K562 (cell line): ENCODE results near the gene SLC17A4. TPM values are rescaled to one million over a fixed set of nuclear protein-coding genes. Genes with fewer than 3 reads are reported as not detected.
A peak's percentile ranks its signal among the peaks of the same experiment; 100 is the strongest.

Experiments used
- ATAC-seq: fragments of 200-7000 bp; cut with Tn5 transposase; 3 replicates; pipeline ENCODE4 v1.9.1; 2020; ENCODE audit warnings: moderate library complexity
- BruUV-seq: library from RNA; stranded (reverse); fragments of 400-500 nt; replicated peaks from 2 replicates; lab custom pipeline; 2021; lab: Mats Ljungman, UMichigan
- CTCF ChIA-PET: fragments of 300-600 bp; formaldehyde crosslinking; extraction: SDS; loops from one replicate; lab custom pipeline; 2021; ENCODE audit warnings: low intra/inter-chr PET ratio; lab: Yijun Ruan, JAX
- POLR2A ChIA-PET: fragments of 300-600, 350-650 bp; sonication (Branson Sonifier 250); formaldehyde crosslinking; extraction: SDS; loops from one replicate; lab custom pipeline; 2021; ENCODE audit warnings: antibody characterized with exemption, inconsistent platforms; lab: Yijun Ruan, JAX
- DNase-seq, 4 experiments: peaks; one replicate each; pipeline versions ENCODE4 v3.0.0 to v3.0.0-alpha.2; 2011 to 2018; ENCODE audit warnings: low spot score in 3 of 4, mixed read lengths in 3 of 4; ENCODE audit errors: extremely low read depth in 1 of 4
- FAIRE-seq: peaks from 2 replicates; lab custom pipeline; 2011; peaks lifted over from hg19 to GRCh38; lab: Jason Lieb, UNC
- H2AFZ ChIP-seq: 2 replicates; pipeline ENCODE4 v1.6.0; 2011; ENCODE audit warnings: low read depth, low read length, control low read depth, inconsistent platforms
- H3K27ac ChIP-seq: fragments of 200-600 bp; 3 replicates; pipeline ENCODE4 v1.8.0; 2011; ENCODE audit warnings: low read depth, mild to moderate bottlenecking, control low read depth, inconsistent platforms, low read length, moderate library complexity, mixed read lengths; ENCODE audit errors: extremely low read depth
- H3K27me3 ChIP-seq, 2 experiments: fragments of 300-600 bp in 1 of 2; 2 replicates in 1 of 2; 3 replicates in 1 of 2; pipeline versions ENCODE4 v1.6.0 to v1.8.0; 2011; ENCODE audit warnings: inconsistent platforms in 2 of 2, low read length in 2 of 2, mild to moderate bottlenecking in 1 of 2, mixed read lengths in 1 of 2, moderate library complexity in 1 of 2; ENCODE audit not compliant: control insufficient read depth in 2 of 2, insufficient read depth in 2 of 2
- H3K36me3 ChIP-seq: fragments of 300-600 bp; 3 replicates; pipeline ENCODE4 v1.8.0; 2011; ENCODE audit warnings: mild to moderate bottlenecking, low read length, inconsistent platforms; ENCODE audit not compliant: control insufficient read depth, insufficient read depth
- H3K4me1 ChIP-seq, 2 experiments: fragments of 200-600 bp in 1 of 2; replicated peaks in 1 of 2; 2 replicates in 1 of 2; 3 replicates in 1 of 2; pipeline versions ENCODE4 v1.5.1 to v1.8.0; 2011; ENCODE audit warnings: inconsistent platforms in 2 of 2, low read length in 2 of 2, mild to moderate bottlenecking in 1 of 2, mixed read lengths in 1 of 2, moderate library complexity in 1 of 2; ENCODE audit not compliant: control insufficient read depth in 2 of 2, insufficient read depth in 2 of 2
- H3K4me2 ChIP-seq: 2 replicates; pipeline ENCODE4 v1.6.1; 2011; ENCODE audit warnings: low read length, control low read depth, inconsistent platforms, mixed read lengths; ENCODE audit not compliant: insufficient read depth
- H3K4me3 ChIP-seq: fragments of 200-600 bp; sonication (generic), shearing (Covaris generic); 2 replicates; pipeline ENCODE4 v1.5.1; 2016; ENCODE audit warnings: control low read depth, inconsistent platforms
- H3K79me2 ChIP-seq: fragments of 200-600 bp; 3 replicates; pipeline ENCODE4 v1.8.0; 2011; ENCODE audit warnings: low read length, inconsistent platforms; ENCODE audit not compliant: control insufficient read depth, insufficient read depth
- H3K9ac ChIP-seq, 2 experiments: 2 replicates each; pipeline versions ENCODE4 v1.6.0 to v1.6.1; 2011; ENCODE audit warnings: low read depth in 2 of 2, low read length in 2 of 2, control low read depth in 1 of 2, inconsistent platforms in 1 of 2, mild to moderate bottlenecking in 1 of 2, mixed read lengths in 1 of 2; ENCODE audit not compliant: insufficient read depth in 1 of 2
- H3K9me1 ChIP-seq: one replicate; pipeline ENCODE4 v1.6.0; 2011; ENCODE audit warnings: inconsistent platforms, mild to moderate bottlenecking, low read length, moderate library complexity; ENCODE audit not compliant: control insufficient read depth, insufficient read depth
- H3K9me3 ChIP-seq: replicated peaks from 2 replicates; pipeline ENCODE4 v1.5.1; 2011; ENCODE audit warnings: low read depth, low read length, inconsistent platforms; ENCODE audit not compliant: control insufficient read depth, insufficient read depth
- H4K20me1 ChIP-seq: replicated peaks from 2 replicates; pipeline ENCODE4 v1.6.1; 2011; ENCODE audit warnings: low read length, inconsistent platforms, mixed read lengths; ENCODE audit not compliant: control insufficient read depth, insufficient read depth
- CBFA2T3 ChIP-seq: fragments of 450-650 bp; IDR thresholded peaks from 2 replicates; pipeline ENCODE4 v1.6.1; 2017
- CHD2 ChIP-seq: IDR thresholded peaks from 2 replicates; pipeline ENCODE4 v1.6.1; 2011; ENCODE audit warnings: low read depth, low read length
- CREB1 ChIP-seq, 2 experiments: sonication (generic) in 1 of 2; formaldehyde crosslinking in 1 of 2; IDR thresholded peaks; 2 replicates each; pipeline versions ENCODE4 v1.6.1 to v1.8.0; 2012 to 2022; ENCODE audit warnings: inconsistent platforms in 1 of 2, mild to moderate bottlenecking in 1 of 2, missing genetic modification reagents in 1 of 2, moderate library complexity in 1 of 2
- FOXK1 ChIP-seq: sonication (generic); formaldehyde crosslinking; IDR thresholded peaks from 2 replicates; pipeline ENCODE4 v1.8.0; 2022; ENCODE audit warnings: missing genetic modification reagents, mild to moderate bottlenecking, borderline replicate concordance
- JUNB ChIP-seq: fragments of 450-650 bp; formaldehyde crosslinking; conservative IDR thresholded peaks from 2 replicates; pipeline ENCODE4 v1.4.0; 2020; ENCODE audit warnings: mild to moderate bottlenecking
- JUND ChIP-seq, 2 experiments: IDR thresholded peaks; 2 replicates in 1 of 2; 3 replicates in 1 of 2; pipeline ENCODE4 v1.6.1; 2011; ENCODE audit warnings: borderline replicate concordance in 2 of 2, low read depth in 2 of 2, low read length in 2 of 2, improper control_type of control experiment in 1 of 2, missing biosample characterization in 1 of 2, missing genetic modification characterization in 1 of 2, missing genetic modification reagents in 1 of 2
- MAFF ChIP-seq: IDR thresholded peaks from 2 replicates; pipeline ENCODE4 v1.6.1; 2012; ENCODE audit warnings: low read length, improper control_type of control experiment
- MAFG ChIP-seq: fragments of 450-650 bp; conservative IDR thresholded peaks from 2 replicates; pipeline ENCODE4 v1.6.1; 2016; ENCODE audit warnings: missing genetic modification characterization, missing compliant biosample characterization
- PTBP1 ChIP-seq: fragments of 200-400 bp; formaldehyde crosslinking; IDR thresholded peaks from 2 replicates; pipeline ENCODE4 v1.6.1; 2017; ENCODE audit warnings: low read depth, low read length
- ZNF12 ChIP-seq: sonication (generic); formaldehyde crosslinking; IDR thresholded peaks from 2 replicates; pipeline ENCODE4 v1.4.0; 2020; ENCODE audit warnings: mild to moderate bottlenecking, missing genetic modification reagents
- ZNF316 ChIP-seq: fragments of 450-650 bp; IDR thresholded peaks from 2 replicates; pipeline ENCODE4 v1.6.1; 2016
- ZNF512 ChIP-seq: IDR thresholded peaks from 2 replicates; pipeline ENCODE4 v1.6.1; 2016; ENCODE audit warnings: missing genetic modification characterization, missing compliant biosample characterization
- ZNF785 ChIP-seq: fragments of 250-450 bp; sonication (Bioruptor Pico); IDR thresholded peaks from 2 replicates; pipeline ENCODE4 v1.4.0; 2020; ENCODE audit warnings: mild to moderate bottlenecking
- WGBS: fragments of 100-300 bp; shearing (Covaris generic); methylation state at CpG from one replicate; pipeline ENCODE4 v1.1.6; 2016; ENCODE audit warnings: low coverage, mixed read lengths; ENCODE audit not compliant: insufficient coverage; ENCODE audit errors: missing lambda C conversion rate; 5-methylcytosine and 5-hydroxymethylcytosine counted together
- in situ Hi-C: fragments of 300-500 bp; cut with MboI; formaldehyde crosslinking; loops from 4 replicates; pipeline ENCODE4 v1.15.0; 2018; ENCODE audit warnings: inconsistent platforms, mixed read lengths
- intact Hi-C: fragments of 100-400 bp; cut with micrococcal nuclease; formaldehyde crosslinking; loops from 2 replicates; pipeline ENCODE4 v1.14.2; 2022
- polyA plus RNA-seq, 8 experiments: library from polyadenylated mRNA; depleted of rRNA in 4 of 8; stranded (reverse) in 5 of 8; unstranded in 3 of 8; fragments of >200 nt; fragmentation: Nextera tagmentation in 2 of 8; fragmentation: Illumina TruSeq in 1 of 8; extraction: Ambion mirVana in 2 of 8; extraction: Trizol in 1 of 8; gene quantifications; 2 replicates each; pipeline versions ENCODE4 v1.2.1 to v1.2.3, GENCODE V29; 2011 to 2014; ENCODE audit warnings: inconsistent platforms in 1 of 8, missing spikeins in 1 of 8
- total RNA-seq, 7 experiments: library from RNA; depleted of rRNA in 6 of 7; stranded (reverse); fragments of >200 nt in 6 of 7; fragmentation: Illumina TruSeq in 2 of 7; extraction: Trizol in 2 of 7; gene quantifications; 2 replicates each; pipeline versions ENCODE4 v1.2.1 to v1.2.3, GENCODE V29; 2011 to 2021; ENCODE audit warnings: low replicate concordance in 1 of 7
- TF ChIP-seq, protein P1 (sequence below): fragments of 450-650 bp; formaldehyde crosslinking; IDR thresholded peaks from 2 replicates; pipeline ENCODE4 v1.4.0; 2020; ENCODE audit warnings: mild to moderate bottlenecking, moderate library complexity

SLC17A4 gene
- total and polyA plus RNA-seq, 9 of the 15 experiments (the other 6 are each of a cell fraction or from before 2014, with no cell fraction given) = not detected

DNA sequence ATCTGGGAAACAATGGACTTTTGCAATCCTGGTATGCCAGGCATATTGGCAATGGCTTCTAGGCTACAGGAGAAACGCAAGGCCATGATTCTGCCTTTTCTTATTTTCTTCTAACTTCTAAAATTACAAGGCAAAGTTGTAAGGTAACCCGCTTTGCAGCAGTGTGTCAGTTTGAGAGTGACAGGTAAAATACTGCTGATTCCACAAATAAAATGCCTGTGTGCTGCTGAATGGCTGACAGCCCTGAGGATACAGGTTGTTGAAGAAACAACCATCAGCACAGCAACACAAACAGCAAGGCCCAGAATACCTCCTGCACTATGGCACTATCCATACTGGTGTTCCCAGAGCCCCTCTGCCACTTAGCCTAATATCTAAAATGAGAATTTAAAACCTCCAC, 40.2 kb downstream of the SLC17A4 start:
- Histone ChIP-seq H3K36me3 (no peaks in the 10 kb centered on the region), H4K20me1 (no peaks in the 10 kb centered on the region)
- 6% methylated on average over 2 of the region's 2 CpGs for WGBS
- DNase-seq = no peak
- no peak for TF ChIP-seq ZNF12 (CRISPR knock-in tag)
- 0 out of 2 replicates have a peak, but pooled peaks have one; percentile 20 for TF ChIP-seq MAFG (tag)
- TF ChIP-seq ZNF316 = 0 out of 2 replicates have a peak, but pooled peaks have one; percentile 44
- TF ChIP-seq MAFF = peak; percentile 34
- TF ChIP-seq, all 486 proteins: peak for 3
- CTCF ChIA-PET = no interaction called here
- Histone ChIP-seq H3K27ac (no peak overlapping the region), H2AFZ (no peak overlapping the region), H3K4me2 (no peak overlapping the region), H3K9ac (no peak overlapping the region), H3K4me1 (no peaks in the 10 kb centered on the region), H3K27me3 (no peaks in the 10 kb centered on the region; a peak in 1 of 5 replicates), H3K9me3 (no peaks in the 10 kb centered on the region), H3K9me1 (no peaks in the 10 kb centered on the region), H3K4me3 (no peak overlapping the region), H3K79me2 (no peaks in the 10 kb centered on the region)
- POLR2A ChIA-PET = no interaction called here
- ATAC-seq = no peak
- in situ Hi-C loops (no loop called here), intact Hi-C loops (no loop called here)
- BruUV-seq = no TSS peak
- FAIRE-seq = no peak

GRCh38 chr6:25801436-25801835, 46.9 kb downstream of the SLC17A4 start:
- in situ Hi-C loops = no loop called here
- TF ChIP-seq JUNB (no peak), CHD2 (no peak), ZNF785 (no peak), CREB1 (IDR thresholded peaks at IDR 0.05) (no peak), CREB1 (CRISPR knock-in tag; IDR thresholded peaks at IDR 0.05) (no peak), FOXK1 (CRISPR knock-in tag) (no peak), PTBP1 (no peak), CBFA2T3 (no peak), JUND (IDR thresholded peaks at IDR 0.05; ENCODE audit: borderline replicate concordance, low read depth, low read length) (no peak), JUND (tag; IDR thresholded peaks at IDR 0.05; ENCODE audit: borderline replicate concordance, low read depth, low read length) (no peak), ZNF512 (tag) (no peak)
- TF ChIP-seq, protein P1, sequence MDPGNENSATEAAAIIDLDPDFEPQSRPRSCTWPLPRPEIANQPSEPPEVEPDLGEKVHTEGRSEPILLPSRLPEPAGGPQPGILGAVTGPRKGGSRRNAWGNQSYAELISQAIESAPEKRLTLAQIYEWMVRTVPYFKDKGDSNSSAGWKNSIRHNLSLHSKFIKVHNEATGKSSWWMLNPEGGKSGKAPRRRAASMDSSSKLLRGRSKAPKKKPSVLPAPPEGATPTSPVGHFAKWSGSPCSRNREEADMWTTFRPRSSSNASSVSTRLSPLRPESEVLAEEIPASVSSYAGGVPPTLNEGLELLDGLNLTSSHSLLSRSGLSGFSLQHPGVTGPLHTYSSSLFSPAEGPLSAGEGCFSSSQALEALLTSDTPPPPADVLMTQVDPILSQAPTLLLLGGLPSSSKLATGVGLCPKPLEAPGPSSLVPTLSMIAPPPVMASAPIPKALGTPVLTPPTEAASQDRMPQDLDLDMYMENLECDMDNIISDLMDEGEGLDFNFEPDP (CRISPR knock-in tag) = no peak

More at GRCh38 chr6:25801436-25801835, 46.9 kb downstream of the SLC17A4 start:
- DNase-seq (no peak), FAIRE-seq (no peak), ATAC-seq (no peak)
- no peak overlapping the region for H2AFZ ChIP-seq
- H4K20me1 ChIP-seq = no peaks in the 10 kb centered on the region
- POLR2A ChIA-PET = interaction anchor here (0.8 kb wide), 1 partner anchor 13 kb away, joined by 5 read pairs; no protein-coding TSS in a partner anchor
- no peak overlapping the region for H3K9ac ChIP-seq
- BruUV-seq = no TSS peak
- no peaks in the 10 kb centered on the region for H3K27me3 ChIP-seq
- no peaks in the 10 kb centered on the region for H3K36me3 ChIP-seq
- intact Hi-C loops = no loop called here
- CTCF ChIA-PET = no interaction called here
- H3K27ac ChIP-seq = no peak overlapping the region
- H3K4me3 ChIP-seq = no peak overlapping the region
- no peaks in the 10 kb centered on the region for H3K79me2 ChIP-seq
- no peaks in the 10 kb centered on the region for H3K4me1 ChIP-seq
- H3K9me1 ChIP-seq = no peaks in the 10 kb centered on the region
- H3K4me2 ChIP-seq = no peak overlapping the region
- H3K9me3 ChIP-seq = no peaks in the 10 kb centered on the region
- 0% methylated on average over 4 of the region's 4 CpGs for WGBS
